GM23248 (cell line): Measurements from ENCODE around the gene UCHL1.

Experiments
- EZH2 ChIP-seq: fragments of 200-600 bp; sonication (generic); IDR thresholded peaks from 2 replicates; pipeline ENCODE4 v1.6.1; 2018; ENCODE audit warnings: antibody characterized with exemption, mild to moderate bottlenecking; ENCODE audit not compliant: insufficient read depth, poor library complexity, severe bottlenecking
- EZH2phosphoT487 ChIP-seq: fragments of 200-600 bp; sonication (generic); IDR thresholded peaks from 2 replicates; pipeline ENCODE4 v1.6.1; 2018; ENCODE audit warnings: antibody characterized with exemption, moderate library complexity, mild to moderate bottlenecking, low read depth; ENCODE audit not compliant: insufficient read depth

DNA sequence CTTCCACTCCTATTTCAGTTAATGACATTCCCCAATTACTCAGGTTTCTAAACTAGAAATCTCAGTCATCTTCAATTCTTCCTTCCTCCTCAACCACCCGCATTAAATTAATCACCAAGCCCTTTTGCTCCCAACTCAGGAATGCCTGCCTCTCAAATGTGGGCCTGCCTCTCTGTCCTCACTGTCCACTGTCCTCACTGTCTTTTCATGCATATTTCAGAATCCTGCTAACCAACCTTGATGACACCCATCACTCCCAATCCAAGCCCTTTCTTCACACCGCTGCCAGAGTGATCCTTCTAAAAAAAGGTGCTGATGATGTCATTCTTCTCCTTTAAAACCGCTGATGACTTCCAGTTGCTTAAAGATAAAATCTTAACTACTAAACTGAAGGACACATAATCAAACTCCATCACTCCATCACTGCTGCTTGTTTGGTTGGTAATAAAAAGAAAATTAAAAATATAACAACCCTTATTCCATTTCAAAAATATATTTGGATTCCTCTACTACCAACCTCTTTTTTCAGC is 37.2 kb upstream of the UCHL1 start:
- TF ChIP-seq EZH2, result no peak
- TF ChIP-seq EZH2phosphoT487, result no peak
